ENCODE results near the gene PHLPP1.

The PHLPP1 gene

DNA sequence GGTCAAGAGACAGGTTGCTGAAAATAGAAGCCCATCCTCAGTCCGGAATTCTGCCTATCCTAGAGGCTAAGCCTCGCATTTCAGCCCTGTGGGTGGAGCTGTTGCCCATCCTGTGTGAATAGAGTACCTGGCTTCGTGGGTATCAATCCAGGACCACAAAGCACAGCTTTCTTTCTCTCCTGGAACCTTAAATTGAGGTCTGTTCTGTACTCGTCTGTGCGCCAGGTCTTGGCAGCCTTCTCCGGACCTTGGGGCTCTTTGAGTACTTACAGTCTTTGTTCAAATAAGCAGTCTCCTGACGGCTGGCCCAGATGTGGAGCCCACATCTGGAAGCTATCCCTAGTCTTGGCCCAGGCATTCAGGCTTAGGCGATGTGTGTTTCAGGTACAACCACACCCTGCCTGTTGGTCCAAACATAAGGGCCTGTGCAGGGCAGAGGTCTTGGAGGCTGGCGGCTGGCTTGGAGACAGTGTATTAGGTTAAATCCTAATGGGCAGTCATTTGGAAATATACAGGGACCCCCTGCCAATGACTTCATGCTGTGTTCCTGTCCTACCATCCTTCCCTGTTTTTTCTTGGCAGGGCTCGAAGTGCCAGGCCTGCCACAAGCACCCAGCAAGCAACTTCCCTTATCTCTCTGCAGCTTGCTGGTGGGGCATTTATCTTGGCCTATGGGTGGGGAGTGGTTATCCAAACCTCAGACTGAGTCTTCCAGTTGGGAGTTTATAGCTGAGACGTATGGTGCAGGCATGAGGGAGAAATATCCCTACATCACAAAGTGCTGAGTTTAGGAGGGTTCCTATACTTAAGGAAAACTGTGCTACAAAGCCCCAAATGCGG is 310.1 kb downstream of the PHLPP1 start:
- peak; percentile 4 to 55 for DNase-seq

DNA sequence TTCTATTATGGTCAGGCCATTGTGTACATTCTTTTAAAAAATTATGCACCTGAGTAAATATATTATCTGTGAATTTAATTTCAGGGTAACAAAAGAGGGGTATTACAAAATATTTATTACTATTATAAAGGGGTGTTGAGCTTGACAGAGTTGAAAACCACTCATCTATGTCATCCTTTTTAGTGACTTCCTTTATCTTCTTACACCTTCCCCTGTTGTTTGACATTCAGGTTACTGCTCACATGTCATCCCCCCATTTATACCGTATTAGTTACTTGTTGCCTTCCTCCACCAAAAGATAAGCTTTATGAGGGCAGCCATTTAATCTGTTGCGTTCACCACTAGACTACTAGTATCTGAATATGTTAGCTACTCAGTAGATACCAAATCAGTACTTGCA is 313.0 kb downstream of the PHLPP1 start:
- no peak for DNase-seq

Data from NCI-H524 (cell line).